HPDE6-E6E7 (cell line): ENCODE results near the gene CDK5RAP3.
"Not testable (repeated sequence)": the region's sequence is repeated elsewhere in the genome, so short reads cannot be mapped to it uniquely, and the experiment has no call there.

Experiments used
- DNase-seq: peaks from one replicate; pipeline ENCODE4 v3.0.0; 2011; ENCODE audit warnings: missing footprints; ENCODE audit errors: extremely low spot score

Gene CDK5RAP3

GRCh38 chr17:47975189-47975822, 4.4 kb downstream of the CDK5RAP3 start:
- no peak for DNase-seq

- DNase-seq, result no peak
These were observed 4.9 kb downstream of the CDK5RAP3 start for GRCh38 chr17:47975823-47976205.

GRCh38 chr17:47978324-47978723, 7.4 kb downstream of the CDK5RAP3 start:
- peak; percentile 54 for DNase-seq

GRCh38 chr17:47980541-47980940, 9.6 kb downstream of the CDK5RAP3 start:
- no peak for DNase-seq

GRCh38 chr17:47981462-47981861, 10.5 kb downstream of the CDK5RAP3 start:
- no peak for DNase-seq

- no peak for DNase-seq
These were observed 11.2 kb downstream of the CDK5RAP3 start for GRCh38 chr17:47982091-47982617.

GRCh38 chr17:47982645-47983390, 11.9 kb downstream of the CDK5RAP3 start:
- DNase-seq, result no peak

GRCh38 chr17:47983492-47984223, 12.7 kb downstream of the CDK5RAP3 start:
- no peak for DNase-seq

- DNase-seq, result no peak
These were observed 15.6 kb downstream of the CDK5RAP3 start for GRCh38 chr17:47986520-47986919.

- no peak for DNase-seq
These were observed 16.4 kb downstream of the CDK5RAP3 start for GRCh38 chr17:47987240-47987835.

- not testable (repeated sequence) for DNase-seq
These were observed 17.5 kb downstream of the CDK5RAP3 start for GRCh38 chr17:47988445-47988844.

GRCh38 chr17:47989159-47989558, 18.2 kb downstream of the CDK5RAP3 start:
- DNase-seq, result no peak

GRCh38 chr17:47989700-47990099, 18.8 kb downstream of the CDK5RAP3 start:
- no peak for DNase-seq

GRCh38 chr17:47990962-47991731, 20.2 kb downstream of the CDK5RAP3 start:
- no peak for DNase-seq

- no peak for DNase-seq
These were observed 21.3 kb downstream of the CDK5RAP3 start for GRCh38 chr17:47992216-47992615.

GRCh38 chr17:47993031-47993564, 22.2 kb downstream of the CDK5RAP3 start:
- no peak for DNase-seq

- DNase-seq, result no peak
These were observed 23.1 kb downstream of the CDK5RAP3 start for GRCh38 chr17:47993964-47994363.

GRCh38 chr17:47994724-47995123, 23.8 kb downstream of the CDK5RAP3 start:
- DNase-seq, result no peak

- no peak for DNase-seq
These were observed 24.5 kb downstream of the CDK5RAP3 start for GRCh38 chr17:47995241-47995935.

GRCh38 chr17:47996201-47996600, 25.3 kb downstream of the CDK5RAP3 start:
- DNase-seq, result no peak
